Right lobe of liver (tissue), 4 donors: Measurements from ENCODE around the gene LONRF2.

Experiments used
- CTCF ChIP-seq, 4 donors: fragments of 200-600 bp in 3 of 4; fragments of 450-650 bp in 1 of 4; IDR thresholded peaks; one replicate each; pipeline versions ENCODE4 v1.5.1 to v1.8.0; 2016 to 2022; ENCODE audit warnings: antibody characterized with exemption in 4 of 4, mild to moderate bottlenecking in 2 of 4
- POLR2A ChIP-seq: fragments of 450-650 bp; IDR thresholded peaks from one replicate; pipeline ENCODE4 v1.6.1; 2017; ENCODE audit warnings: antibody characterized with exemption, mild to moderate bottlenecking
- donor health status: DM: no; HTN: no; CAD: no.
- donor health status: DM: no; HTN: no; CAD: no.
- donor health status: DM: no; HTN: yes; CAD: no.

GRCh38 chr2:100223502-100223901 lies 98.8 kb downstream of the LONRF2 start:
- no peak for TF ChIP-seq CTCF (IDR thresholded peaks at IDR 0.05)
- no peak for TF ChIP-seq POLR2A
